VCaP (cell line): Measurements from ENCODE around the gene KLHL22.

Experiments used
- H3K27ac ChIP-seq: fragments of 450-650 bp; 2 replicates; pipeline ENCODE4 v1.5.1; 2017
- TF ChIP-seq, protein P1 (sequence below): fragments of 450-650 bp; conservative IDR thresholded peaks from 2 replicates; pipeline ENCODE4 v1.5.1; 2017; ENCODE audit warnings: mild to moderate bottlenecking, moderate library complexity

The KLHL22 gene

DNA sequence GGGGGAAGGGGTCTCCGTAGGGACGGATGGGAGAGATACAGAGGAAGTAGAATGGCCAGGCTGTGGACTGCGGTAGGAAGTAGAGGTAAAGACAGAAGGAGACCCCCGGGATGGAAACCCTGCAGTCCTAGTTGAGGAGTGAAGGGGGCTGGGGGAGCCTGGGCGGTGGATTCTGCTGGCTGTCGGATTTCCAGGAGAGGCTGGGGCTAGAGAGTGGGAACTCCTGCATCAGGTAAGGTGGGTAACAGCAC, 57.2 kb downstream of the KLHL22 start:
- TF ChIP-seq, protein P1, sequence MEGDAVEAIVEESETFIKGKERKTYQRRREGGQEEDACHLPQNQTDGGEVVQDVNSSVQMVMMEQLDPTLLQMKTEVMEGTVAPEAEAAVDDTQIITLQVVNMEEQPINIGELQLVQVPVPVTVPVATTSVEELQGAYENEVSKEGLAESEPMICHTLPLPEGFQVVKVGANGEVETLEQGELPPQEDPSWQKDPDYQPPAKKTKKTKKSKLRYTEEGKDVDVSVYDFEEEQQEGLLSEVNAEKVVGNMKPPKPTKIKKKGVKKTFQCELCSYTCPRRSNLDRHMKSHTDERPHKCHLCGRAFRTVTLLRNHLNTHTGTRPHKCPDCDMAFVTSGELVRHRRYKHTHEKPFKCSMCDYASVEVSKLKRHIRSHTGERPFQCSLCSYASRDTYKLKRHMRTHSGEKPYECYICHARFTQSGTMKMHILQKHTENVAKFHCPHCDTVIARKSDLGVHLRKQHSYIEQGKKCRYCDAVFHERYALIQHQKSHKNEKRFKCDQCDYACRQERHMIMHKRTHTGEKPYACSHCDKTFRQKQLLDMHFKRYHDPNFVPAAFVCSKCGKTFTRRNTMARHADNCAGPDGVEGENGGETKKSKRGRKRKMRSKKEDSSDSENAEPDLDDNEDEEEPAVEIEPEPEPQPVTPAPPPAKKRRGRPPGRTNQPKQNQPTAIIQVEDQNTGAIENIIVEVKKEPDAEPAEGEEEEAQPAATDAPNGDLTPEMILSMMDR = no peak
- peak overlapping the region; percentile 79 for H3K27ac ChIP-seq

DNA sequence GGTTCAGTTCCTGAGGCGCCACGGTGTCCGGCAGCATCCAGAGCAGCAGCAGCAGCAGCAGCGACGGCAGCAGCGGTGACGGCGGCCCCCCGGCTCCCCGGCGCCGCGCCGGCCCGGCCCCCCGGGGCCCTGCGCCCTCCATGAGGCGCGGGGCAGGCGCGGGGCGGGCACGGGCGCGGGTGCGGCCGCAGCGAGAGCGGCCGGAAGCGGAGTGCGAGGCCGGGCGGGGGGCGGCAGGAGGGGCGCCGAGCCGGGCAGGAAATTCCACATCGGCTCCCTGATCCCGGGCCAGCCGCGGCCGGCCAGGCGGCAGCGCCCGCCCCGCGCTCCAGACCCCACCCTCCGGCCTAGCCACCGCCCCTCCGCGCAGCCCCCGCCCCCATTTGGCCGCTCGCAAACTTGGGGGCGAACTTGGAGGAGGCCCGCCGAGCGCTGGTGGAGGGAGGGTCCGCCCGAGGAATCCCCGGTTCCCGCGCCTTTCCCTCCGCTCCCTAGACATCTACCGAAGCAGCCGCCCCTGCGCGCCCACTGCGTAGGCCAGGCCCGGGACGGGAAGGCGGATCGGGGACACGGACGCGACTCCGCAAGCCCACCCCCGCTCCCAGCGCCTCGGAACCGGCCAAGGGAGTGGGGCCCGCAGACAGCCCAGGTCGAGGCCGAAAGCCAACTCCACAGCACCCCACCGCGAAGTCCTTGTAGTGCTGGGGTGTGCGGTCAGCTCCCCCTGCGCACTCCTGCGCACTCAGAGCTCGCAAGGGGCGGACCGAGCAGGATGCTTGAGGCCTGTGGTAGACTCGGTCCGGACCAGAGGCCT, 57.8 kb downstream of the KLHL22 start, which contains the start of gene SCARF2:
SCARF2 (minus strand) TSS at position 213 of the 814 bp plus-strand sequence; CDS start at position 142, 71 bp downstream.
- H3K27ac ChIP-seq = peak within 1 kb of the TSS; percentile 79
- TF ChIP-seq, protein P1 = no peak

DNA sequence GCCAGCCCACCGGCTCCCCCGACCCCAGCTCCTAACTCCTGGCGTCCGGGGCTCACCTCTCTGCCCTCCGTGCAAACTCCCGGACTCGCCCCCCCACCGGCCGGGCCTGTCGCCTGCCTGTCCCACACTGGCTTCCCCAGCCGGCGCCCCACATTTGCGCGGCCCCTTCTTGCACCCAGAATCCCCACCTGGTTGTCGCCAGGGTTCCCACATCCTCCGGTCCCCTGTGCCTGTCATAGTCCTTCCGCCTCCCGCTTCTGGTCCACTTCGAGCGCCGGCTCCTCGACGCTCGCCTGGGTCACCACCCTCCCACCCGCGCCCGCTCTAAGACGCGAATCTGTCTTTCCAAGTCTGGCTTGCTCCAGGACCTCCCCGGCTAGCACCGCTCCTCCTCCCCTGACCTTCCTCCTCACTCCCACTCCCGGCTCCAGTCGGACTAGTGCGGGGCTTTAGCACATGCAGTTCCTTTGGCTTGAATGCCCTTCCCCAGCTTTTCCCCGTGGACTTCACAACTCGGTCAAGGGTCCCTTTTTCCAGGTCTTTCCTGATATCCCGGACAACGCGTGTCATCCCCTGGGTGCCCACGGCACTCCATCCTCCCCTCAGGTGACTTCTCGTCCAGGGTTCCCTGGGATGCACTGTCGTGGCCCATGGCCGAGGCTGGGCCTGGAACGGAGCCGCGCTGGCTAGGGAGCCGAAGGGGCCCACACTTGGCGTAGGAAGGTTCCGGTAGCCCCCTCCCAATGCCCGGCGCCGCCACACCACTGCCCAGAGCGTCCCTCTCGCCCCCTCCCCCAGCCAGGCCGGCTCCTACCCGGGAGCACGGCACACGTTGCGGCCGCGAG, 58.6 kb downstream of the KLHL22 start:
- TF ChIP-seq, protein P1 = no peak

DNA sequence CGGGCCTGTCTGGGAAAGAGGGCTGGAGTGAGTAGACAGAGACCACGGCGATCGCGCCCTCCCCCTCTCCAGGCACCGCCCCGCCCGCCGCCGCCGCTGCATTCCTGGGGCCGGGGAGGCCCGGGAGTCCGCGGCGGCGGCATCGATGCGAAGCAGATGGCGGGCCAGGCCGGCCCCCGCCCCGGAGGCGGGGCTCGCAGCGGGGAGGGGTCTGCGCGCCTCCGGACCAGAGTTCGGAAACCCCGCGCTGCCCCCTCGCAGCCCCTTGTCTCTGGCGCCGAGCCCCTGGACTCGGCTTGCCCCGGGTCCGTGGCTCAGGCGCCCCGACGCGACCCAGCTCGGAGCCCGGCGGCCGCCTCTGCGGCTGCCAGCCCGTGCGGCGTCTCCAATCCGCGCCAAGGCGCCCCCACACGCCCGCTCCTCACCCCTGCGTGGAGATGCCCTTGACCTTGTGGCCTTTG, 59.3 kb downstream of the KLHL22 start:
- TF ChIP-seq, protein P1 = no peak
- H3K27ac ChIP-seq = peak overlapping the region; percentile 79

More for the DNA sequence above, 58.6 kb downstream of the KLHL22 start:
- peak overlapping the region; percentile 79 for H3K27ac ChIP-seq

DNA sequence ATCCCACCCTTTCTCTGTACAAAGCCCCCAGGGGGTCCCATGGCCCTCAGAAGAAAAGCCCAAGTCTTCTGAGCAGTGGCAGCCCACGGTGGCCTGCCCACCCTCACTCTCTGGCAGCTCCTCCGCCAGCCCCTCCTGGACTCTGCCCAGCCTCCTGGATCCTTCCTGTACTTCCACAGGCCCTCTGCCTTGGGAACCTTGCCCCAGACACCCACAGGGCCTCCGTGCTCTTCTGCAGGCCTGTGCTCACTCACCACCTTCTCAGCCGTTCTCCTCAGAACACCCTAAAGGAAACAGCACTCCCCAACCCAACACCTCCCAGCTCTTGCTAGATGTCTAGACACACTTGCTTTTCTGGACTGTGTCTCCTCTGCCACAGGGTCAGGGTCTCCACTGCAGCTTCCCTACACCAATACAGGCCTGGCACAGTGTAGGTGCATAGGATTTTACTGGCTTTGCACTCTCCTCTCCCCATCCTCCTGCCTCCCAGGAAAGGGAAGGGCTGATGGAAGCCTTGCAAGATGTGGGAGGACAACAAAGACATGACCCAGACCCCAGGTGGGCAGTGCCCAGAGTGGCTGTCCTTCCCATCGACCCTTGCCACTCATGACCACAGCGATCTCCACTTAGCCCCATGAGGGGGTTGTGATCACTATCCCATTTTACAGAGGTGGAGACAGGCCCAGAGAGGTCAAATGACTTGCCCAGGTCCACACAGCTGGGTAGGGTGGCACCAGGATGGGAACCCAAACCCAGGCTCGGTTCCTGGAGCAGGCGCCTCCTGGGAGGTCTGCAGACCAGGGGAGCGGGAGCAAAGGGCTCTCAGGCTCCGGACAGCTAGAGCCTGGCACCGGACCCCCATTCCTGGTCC, 59.9 kb downstream of the KLHL22 start:
- TF ChIP-seq, protein P1 = no peak

DNA sequence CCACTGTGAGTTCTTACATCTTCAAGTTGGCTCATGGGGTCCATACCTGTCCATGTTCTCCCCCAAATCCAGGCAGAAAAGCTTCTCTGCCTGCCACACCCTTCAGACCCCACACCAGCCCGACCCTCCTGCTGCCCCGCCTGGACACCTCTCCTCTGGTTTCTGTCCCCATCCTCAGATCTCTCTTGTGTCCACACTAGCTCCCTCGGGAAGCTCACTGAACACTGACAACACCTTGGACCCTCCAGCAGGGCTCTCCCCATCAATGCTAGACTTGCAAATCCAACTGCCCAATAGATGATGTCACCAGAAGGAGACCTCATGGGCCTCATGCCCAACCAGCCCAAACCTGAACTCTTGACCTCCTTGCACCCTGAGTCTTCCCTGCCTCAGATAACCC, 60.8 kb downstream of the KLHL22 start:
- TF ChIP-seq, protein P1 = no peak
- no peak overlapping the region for H3K27ac ChIP-seq

More for the DNA sequence above, 59.9 kb downstream of the KLHL22 start:
- H3K27ac ChIP-seq = peak overlapping the region; percentile 79; the same call in 1 of the 2 replicates
